GM19455 (cell line): ENCODE data around the gene NLRP14.

Experiments
- ATAC-seq: cut with Tn5 transposase; IDR thresholded peaks from one replicate; pipeline ENCODE4 v1.9.1; 2021; ENCODE audit not compliant: unreplicated experiment

Gene NLRP14

DNA sequence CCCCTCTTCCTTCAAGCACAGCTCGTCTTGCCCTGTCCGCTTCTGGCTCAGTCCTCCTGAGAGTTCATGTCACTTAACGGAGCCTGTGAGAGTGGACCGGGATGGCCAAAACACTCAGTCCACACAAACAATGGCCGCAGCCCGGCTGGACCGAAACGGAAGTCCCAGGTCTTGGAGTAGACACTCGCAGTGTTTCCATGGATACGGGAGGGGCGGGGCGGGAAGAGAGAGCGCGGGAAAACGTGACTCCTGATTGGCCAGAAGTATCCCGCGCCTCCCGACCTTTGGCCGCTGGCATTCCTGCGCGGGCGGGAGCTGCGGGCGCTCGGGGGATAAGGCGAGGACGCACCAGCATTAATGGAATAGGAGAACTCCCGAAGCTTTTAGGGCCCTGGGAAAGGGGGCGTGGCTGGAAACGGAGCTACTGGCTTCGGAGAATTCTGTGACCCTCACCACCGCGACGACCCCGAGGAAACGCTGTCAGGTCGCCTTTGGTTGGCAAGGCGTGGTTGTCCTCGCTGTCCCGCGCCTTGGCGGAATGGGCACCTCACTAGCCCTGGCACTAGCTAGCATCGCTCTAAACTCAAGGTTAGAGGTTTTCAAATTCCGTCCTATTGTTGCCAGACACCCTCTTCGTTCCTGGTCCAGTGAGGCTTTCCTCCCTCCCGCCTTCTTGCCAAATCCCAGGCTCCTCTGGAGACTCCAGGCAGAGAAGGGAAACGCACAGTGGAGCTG lies at the start of gene NLRP14, which contains the start of gene ZNF214:
NLRP14 (plus strand) TSS at position 297 of the 735 bp plus-strand sequence. CDS start 18,108 bp downstream, outside the sequence.
ZNF214 (minus strand) TSS at position 164 of the 735 bp plus-strand sequence. CDS start 17,511 bp downstream, outside the sequence.
- peak; percentile 64 for ATAC-seq

DNA sequence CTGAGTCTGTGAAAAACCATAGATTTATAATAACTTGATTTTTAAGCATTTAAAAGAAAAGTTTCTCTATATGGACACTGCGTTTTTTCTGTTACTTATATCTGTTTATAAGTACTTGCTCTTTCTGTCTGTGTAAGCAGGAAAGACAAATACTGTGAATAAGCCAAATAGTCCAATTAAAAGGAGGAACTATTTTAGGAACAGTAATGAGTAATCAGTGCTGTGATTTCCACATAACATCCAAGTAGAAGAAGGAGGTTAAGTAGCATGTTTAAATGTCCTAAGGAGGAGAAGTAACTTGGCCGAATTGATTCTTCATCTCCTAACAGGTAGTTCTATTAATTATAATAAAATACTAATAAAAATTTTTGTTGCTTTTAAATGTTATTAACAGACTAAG lies 40.9 kb upstream of the NLRP14 start:
- no peak for ATAC-seq

DNA sequence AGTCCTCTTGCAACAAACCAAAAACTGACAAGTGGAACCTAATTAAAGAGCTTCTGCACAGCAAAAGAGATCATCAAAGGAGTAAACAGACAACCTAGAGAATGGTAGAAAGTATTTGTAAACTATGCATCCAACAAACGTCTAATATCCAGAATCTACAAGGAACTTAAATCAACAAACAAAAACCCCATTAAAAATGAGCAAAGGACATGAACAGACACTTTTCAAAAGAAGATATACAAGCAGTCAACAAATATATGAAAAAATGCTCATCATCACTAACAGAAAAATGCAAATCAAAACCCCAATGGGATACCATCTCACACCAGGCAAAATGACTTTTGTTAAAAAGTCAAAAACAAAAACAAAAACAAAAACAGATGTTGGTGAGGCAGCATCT lies 33.8 kb upstream of the NLRP14 start:
- no peak for ATAC-seq

- no peak for ATAC-seq
These were observed 31.8 kb upstream of the NLRP14 start for GRCh38 chr11:6988506-6988905.

GRCh38 chr11:6991227-6991626 lies 29.1 kb upstream of the NLRP14 start:
- ATAC-seq, result no peak

DNA sequence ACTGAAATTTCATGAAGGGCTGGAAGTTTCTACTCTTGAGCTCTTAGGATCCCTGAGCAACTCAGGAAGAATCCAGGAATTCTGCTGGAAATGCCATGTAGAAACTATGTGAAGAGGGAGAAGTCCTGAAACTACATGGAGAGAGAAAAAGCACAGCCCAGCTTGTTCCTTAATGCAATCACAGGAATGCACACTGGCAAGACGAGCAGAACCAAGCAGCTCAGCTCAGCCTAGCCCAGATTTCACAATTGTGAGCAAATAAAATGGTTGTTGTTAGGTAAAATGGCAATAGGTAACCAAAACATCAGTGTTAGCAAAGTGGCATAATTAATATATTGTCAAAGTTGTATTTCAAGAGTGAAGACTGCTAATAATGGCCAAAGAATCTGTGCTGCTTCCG lies 28.3 kb upstream of the NLRP14 start:
- ATAC-seq, result no peak

- ATAC-seq, result no peak
These were observed 27.5 kb upstream of the NLRP14 start for GRCh38 chr11:6992457-6993417.

- ATAC-seq, result no peak
These were observed 24.6 kb upstream of the NLRP14 start for GRCh38 chr11:6995703-6996102.

GRCh38 chr11:7004482-7004881 lies 15.8 kb upstream of the NLRP14 start:
- ATAC-seq, result no peak

DNA sequence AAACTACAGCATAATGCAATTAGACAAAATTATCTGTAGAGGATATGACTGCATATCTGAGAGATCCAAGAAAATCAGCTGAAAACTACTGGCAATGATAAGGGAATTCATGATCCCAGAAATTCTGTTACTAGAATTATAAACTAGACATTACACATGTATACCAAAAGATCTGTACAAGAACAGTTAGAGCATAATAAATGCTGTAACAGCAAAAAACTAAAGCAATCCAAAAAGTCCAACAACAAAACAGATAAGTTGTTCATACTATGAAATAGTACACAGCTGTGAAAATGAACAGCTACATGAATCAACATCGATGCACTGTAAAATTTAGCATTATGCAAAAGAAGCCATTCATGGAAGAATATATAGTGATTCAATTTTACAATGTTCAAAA lies 6.2 kb upstream of the NLRP14 start:
- ATAC-seq, result no peak

GRCh38 chr11:7016011-7016410 lies 4.3 kb upstream of the NLRP14 start:
- ATAC-seq, result no peak

- peak; percentile 42 for ATAC-seq
These were observed 638 bp upstream of the NLRP14 start for GRCh38 chr11:7019500-7020182.

DNA sequence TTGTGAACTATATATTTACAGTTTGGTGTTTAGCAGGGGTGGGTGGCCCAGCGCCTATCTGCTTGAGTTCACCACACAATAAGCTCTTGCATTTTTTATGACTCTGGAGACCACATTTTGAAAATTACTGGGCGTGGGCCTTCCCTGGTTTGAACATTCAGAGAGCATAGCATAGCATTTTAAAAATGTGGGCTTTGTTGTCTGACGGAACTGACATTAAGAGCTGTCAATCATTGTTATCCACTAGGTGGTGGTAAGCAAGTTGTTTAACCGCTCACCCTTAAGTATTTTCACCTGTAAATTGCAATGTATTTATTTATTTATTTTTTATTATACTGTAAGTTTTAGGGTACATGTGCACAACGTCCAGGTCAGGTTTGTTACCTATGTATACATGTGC lies 1.0 kb downstream of the NLRP14 start:
- ATAC-seq, result no peak

DNA sequence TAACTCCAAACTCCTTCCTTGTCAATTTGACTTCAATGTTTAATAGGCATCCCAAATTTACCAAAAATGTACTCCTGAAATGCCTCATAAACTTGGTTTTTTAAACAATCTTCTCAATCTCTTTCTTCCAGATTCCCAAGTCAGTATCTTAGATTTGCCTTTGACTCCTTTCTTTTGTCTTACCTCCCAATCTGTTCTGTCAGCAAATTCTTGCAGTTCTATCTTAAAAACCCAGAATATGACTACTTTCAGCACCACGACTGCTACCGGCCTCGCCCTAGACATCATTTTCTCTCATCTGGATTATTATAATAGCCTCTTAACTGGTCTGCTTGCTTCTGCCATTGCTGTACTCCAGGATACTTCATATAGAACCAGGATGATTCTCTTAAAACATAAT lies 7.9 kb downstream of the NLRP14 start:
- ATAC-seq, result no peak

DNA sequence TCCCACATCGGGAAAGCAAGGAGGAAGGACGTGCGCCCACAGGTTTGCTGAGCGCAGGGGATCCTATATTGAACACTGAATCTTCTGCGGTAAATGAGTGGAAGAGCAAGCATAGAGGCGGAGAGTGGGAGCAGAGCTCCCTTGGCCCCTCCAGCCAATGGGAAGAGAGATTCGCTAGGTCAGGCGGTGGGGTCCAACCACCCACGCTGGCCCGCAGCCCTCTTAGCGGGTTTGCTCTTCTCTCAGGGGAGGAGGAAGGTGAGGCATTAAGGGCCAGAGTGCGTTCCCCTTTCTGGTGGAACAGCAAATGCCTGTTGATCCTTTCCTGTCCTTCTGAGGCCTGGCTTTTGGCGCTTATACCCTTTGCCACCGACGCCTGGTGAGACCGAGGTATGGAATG lies 10.6 kb downstream of the NLRP14 start:
- ATAC-seq, result no peak

DNA sequence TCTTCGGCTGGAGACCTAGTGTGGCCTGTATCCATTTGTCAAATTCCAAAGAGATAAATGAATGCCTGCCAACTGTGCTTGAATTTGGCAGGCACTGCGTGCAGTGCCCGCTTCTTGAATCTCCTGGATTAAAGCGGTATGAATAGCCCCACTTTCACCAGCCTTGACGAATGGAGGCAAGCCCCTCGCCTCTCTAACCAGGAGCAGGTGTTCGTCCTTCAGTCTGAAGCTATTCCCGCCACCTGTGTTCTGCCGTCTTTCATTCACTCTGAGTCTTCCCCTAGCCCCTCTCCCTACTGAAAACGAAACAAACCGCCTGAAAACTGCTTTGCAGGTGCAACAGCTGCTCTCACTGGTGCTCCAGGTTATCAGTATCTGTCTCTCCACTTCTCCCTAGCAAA lies 11.2 kb downstream of the NLRP14 start:
- no peak for ATAC-seq

- ATAC-seq, result no peak
These were observed 12.4 kb downstream of the NLRP14 start for GRCh38 chr11:7032692-7033091.

GRCh38 chr11:7034019-7034418 lies 13.7 kb downstream of the NLRP14 start:
- ATAC-seq, result no peak

DNA sequence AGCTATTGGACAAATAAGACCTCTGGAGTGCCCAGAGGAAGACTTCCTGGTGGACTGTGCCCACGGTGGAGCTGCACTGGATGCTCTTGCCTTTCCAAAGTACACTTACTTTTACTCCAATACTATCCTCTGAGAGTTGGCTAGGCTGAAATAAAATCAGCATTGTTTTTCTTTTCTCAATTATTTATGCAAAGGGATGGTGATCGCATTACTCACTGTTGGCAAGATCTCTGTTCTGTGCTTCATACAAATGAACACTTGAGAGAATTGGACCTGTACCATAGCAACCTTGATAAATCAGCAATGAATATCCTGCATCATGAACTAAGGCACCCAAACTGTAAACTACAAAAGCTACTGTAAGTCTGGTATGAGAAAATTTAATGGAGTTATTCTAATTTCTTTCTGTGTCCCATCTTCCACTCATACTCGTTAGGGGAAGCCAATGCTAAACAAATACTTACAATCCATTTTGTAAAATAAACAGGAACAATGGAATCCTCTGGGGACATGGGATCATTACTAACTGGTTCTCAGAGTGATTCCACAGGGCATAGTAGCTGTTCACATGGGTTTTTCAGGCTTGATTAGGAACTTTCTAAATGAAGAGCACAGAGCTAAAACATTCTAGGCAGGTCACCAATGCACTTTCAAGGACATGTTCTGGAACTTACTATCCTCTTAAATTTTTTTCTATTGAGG lies 26.3 kb downstream of the NLRP14 start:
- ATAC-seq, result no peak

DNA sequence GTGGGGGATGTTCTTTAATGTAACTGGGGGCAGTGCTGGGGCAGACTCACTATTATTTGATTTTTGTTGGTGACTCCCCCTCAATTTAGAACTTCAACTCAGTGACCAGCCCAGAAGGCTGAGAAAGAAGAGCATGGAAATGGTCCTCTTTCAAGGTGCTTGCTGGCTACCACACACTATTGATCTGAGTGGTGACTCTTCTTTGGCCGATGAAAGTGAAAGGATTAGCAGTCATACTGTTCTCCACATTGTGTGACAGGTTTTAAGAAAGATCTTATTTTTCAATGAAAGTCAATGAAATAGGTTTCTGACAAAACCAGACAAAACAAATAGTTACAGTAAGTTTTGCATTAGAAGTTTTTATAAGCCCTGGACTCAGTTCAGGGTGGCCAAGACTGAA lies 29.9 kb downstream of the NLRP14 start:
- no peak for ATAC-seq
